ENCODE data around the gene FAM163A.

The FAM163A gene

GRCh38 chr1:179750630-179751029, 7.5 kb downstream of the FAM163A start:
- DNase-seq (ENCODE audit: low read depth in 2 of 3, low spot score in 2 of 3) = no peak

- DNase-seq (ENCODE audit: low read depth in 2 of 3, low spot score in 2 of 3) = no peak
Measured at GRCh38 chr1:179753061-179753460, 10.0 kb downstream of the FAM163A start.

DNA sequence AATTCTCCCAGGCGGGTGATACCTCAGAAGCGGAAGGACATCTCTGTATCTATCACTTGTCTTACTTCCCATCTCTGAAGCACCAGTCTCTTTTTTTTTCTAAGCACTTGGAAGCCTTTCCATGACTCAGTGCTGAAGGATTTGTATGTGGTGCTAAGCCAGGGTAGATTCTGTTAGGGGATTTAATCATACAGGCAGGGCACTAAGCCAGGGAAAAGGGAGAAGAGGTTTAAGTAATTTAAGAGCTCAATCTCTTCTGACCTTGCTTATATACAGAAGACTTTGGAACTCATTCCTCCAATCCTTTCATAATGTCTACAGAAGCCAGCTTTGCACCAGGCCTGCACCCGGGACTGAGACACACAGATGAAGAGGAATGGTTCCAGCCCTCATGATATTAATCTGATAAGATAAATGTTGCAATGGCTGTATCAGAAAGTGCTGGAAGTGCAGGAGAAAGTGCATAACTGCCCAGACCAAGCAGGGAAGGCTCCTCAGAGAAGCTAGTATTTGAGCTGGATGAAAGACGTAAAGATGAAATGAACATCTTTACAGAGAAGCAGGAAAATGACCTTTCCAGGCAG, 11.0 kb downstream of the FAM163A start:
- no peak for DNase-seq (ENCODE audit: low read depth in 2 of 3, low spot score in 2 of 3)

- DNase-seq (ENCODE audit: low read depth in 2 of 3, low spot score in 2 of 3) = no peak
Measured at GRCh38 chr1:179757933-179758332, 14.8 kb downstream of the FAM163A start.

GRCh38 chr1:179760521-179760920, 17.4 kb downstream of the FAM163A start:
- DNase-seq (ENCODE audit: low read depth in 2 of 3, low spot score in 2 of 3) = no peak

DNA sequence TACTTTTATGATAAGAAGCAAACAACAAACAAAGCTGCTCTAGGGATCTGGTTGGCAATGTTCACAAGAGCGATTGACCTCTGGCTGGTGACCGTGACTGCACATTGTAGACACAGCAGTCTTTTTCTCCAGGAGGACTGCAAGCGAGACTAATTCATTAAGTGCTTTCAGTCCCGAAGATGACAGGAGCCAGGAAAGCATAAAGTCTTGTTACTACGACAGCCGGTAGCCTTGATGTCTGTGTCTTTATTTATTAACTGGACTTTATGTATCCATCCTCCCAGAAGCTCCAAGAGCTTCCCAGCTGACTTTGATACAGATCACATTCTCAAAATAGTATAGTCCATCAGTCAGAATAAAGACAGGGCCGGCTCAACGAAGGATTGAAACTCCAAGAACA, 18.2 kb downstream of the FAM163A start:
- no peak for DNase-seq (ENCODE audit: low read depth in 2 of 3, low spot score in 2 of 3)

- no peak for DNase-seq (ENCODE audit: low read depth in 2 of 3, low spot score in 2 of 3)
Measured at GRCh38 chr1:179761846-179762640, 19.0 kb downstream of the FAM163A start.

DNA sequence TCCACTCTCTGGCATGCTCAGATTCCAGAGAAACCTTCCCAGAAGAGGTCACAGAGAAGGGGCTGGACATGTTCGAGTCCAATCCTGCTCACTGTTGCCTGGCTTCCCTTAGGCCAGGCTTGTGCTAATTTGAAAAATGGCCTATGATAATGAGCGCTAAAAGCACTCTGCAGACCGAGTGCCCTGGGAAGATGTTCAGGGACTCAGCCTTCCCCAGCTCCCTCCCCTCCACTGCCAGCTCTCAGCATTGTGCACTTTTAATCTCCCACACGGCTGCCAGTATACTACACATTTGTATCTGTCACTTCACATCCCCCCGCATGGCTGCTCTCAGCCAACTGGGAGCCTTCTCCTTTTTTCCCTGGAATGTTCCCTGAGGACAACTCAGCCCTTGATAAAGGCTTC, 24.1 kb downstream of the FAM163A start:
- DNase-seq (ENCODE audit: low read depth in 2 of 3, low spot score in 2 of 3) = no peak

DNA sequence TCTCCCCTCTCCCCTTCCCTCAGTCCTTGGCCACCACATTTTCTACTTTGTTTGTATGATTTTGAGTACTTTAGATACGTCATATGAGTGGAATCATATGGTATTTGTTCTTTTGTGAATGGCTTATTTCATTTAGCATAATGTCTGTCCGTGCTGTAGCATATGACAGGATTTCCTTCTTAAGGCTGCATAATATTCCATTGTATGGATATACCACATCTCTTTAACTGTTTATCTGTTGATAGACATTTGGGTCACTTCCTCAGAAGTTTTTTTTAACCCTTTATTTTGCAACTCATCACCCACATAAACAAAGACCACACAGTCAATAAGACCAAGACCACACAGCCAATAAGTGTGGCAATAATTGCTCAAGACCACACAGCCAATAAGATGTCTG, 24.9 kb downstream of the FAM163A start:
- no peak for DNase-seq (ENCODE audit: low read depth in 2 of 3, low spot score in 2 of 3)

- no peak for DNase-seq (ENCODE audit: low read depth in 2 of 3, low spot score in 2 of 3)
Measured at GRCh38 chr1:179770887-179771502, 27.9 kb downstream of the FAM163A start.

DNA sequence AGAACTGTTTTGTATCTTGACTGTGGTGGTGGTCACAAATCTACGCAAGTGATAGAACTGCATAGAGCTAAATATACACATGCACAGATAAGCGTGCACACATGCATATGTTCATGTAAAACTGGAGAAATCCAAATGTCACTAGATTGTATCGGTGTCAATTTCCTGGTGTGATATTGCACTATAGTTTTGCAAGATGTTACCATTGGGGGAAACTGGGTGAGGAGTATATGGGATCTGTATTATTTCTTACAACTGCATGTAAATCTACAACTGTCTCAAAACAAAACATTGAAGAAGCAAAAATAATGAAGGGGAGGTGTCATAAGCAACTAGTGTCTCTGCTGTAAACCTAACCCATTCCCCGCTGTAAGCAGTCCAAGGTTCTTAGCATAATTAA, 30.2 kb downstream of the FAM163A start:
- no peak for DNase-seq (ENCODE audit: low read depth in 2 of 3, low spot score in 2 of 3)

DNA sequence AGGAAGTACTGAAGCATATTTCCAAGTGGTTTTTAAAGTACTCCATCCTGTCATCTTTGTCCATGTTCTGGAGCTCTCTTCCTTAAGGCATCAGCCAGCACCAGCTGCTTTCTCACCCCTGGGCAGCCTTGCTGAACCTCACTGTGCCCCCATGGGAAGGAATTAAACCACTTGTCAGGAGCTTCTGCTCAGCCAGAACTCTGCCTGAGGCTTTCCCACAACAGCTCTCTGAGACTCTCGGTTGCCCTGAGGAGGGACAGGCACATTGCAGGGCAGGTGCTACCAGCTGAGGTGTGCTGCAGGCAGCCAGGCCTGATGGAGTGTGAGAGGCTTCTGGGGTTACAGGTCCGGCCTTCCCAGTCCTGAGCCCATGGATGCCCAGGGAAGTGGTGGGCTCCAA, 30.9 kb downstream of the FAM163A start:
- DNase-seq (ENCODE audit: low read depth in 2 of 3, low spot score in 2 of 3) = no peak

DNA sequence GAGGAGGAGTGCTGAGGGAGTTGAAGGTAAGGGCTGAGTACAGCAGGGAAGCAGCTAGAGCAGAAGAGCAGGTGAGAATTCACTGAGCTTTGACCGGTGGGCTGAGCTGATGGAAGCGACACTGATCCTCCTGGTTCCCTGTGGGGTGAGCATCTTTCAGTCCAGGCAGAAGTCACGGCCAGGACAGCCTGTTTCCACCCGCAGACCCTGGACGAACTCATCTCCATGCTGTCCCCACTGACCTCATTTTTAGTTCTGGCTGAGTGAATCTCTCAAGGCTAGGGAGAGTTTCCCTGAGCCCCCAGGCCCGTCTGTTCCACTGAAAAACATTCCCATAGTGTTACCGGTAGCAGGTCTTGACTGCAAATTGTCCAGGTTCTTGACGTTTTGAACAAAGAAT, 31.5 kb downstream of the FAM163A start:
- no peak for DNase-seq (ENCODE audit: low read depth in 2 of 3, low spot score in 2 of 3)

- DNase-seq (ENCODE audit: low read depth in 2 of 3, low spot score in 2 of 3) = no peak
Measured at GRCh38 chr1:179775009-179775408, 31.9 kb downstream of the FAM163A start.

GRCh38 chr1:179776831-179777230, 33.7 kb downstream of the FAM163A start:
- no peak for DNase-seq (ENCODE audit: low read depth in 2 of 3, low spot score in 2 of 3)

DNA sequence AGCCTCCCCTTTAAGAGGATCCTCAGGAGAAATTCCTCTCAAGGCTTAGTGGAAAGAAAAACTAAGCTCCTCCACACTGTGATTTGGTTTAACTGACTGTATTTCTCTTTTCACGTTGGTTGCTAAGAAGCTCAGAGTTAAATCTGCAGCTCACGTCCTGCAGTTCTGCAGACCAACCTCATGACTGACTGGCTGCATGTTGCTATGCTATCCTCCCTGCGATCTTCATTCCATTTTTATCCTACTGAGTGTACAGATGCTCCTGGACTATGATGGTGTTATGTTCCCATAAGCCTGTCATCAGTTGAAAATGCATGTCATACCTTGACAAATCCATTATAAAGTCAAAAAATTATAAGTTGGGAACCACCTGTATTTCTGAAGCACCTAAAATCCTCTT, 34.6 kb downstream of the FAM163A start:
- DNase-seq (ENCODE audit: low read depth in 2 of 3, low spot score in 2 of 3) = no peak

GRCh38 chr1:179779645-179780272, 36.7 kb downstream of the FAM163A start:
- no peak for DNase-seq (ENCODE audit: low read depth in 2 of 3, low spot score in 2 of 3)

- no peak for DNase-seq (ENCODE audit: low read depth in 2 of 3, low spot score in 2 of 3)
Measured at GRCh38 chr1:179781962-179782361, 38.9 kb downstream of the FAM163A start.

- no peak for DNase-seq (ENCODE audit: low read depth in 2 of 3, low spot score in 2 of 3)
Measured at GRCh38 chr1:179785031-179785431, 41.9 kb downstream of the FAM163A start.

- no peak for DNase-seq (ENCODE audit: low read depth in 2 of 3, low spot score in 2 of 3)
Measured at GRCh38 chr1:179785728-179786127, 42.6 kb downstream of the FAM163A start.

DNA sequence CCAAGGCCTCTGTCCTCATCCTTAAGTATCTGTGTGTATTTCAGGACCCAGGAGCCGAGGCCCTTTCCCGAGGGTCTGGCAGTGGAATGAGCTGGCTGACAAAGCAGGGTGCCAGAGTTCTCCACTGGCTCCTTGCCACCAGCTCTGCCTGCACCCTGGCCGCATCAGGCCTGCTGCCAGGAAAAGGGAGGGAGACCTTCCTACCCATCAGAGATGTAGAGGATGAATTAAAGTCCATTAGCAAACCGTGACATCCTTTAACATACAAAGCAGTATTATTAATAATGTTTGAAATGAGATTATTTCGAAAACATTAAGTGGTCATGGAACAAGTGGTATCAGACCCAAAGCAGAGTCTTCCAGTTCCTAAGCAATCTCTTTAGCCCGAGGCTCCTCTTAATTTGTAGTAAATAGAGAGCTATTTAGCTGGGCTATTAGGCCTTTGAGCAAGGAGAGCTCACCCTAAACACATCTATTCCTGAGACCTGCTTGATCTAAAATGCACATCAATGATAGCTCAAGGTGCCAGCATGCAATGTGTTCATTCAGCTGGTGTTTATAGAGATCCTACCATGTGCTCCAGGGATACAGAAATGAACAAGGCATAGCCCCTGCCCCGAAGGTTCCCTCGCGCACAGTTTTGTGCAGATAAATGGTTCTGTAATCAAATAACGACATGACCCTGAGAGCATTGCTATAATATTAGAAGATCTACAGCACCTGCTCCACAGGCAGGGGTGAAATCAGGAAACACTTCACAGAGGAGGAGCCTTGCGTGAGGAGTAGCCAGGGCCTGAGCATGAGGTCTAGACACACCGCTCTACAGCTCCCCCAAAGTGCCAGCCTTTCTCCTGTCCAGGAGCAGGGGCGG, 44.0 kb downstream of the FAM163A start:
- DNase-seq (ENCODE audit: low read depth in 2 of 3, low spot score in 2 of 3) = no peak

All from activated CD8-positive, alpha-beta memory T cell treated with anti-CD3 and anti-CD28 coated beads for 48 hours (primary cell).